ENCODE results near the gene NACC2. TPM values are rescaled to one million over a fixed set of nuclear protein-coding genes. Genes with fewer than 3 reads are reported as not detected.

Gene NACC2
- total and polyA plus RNA-seq, 9 of the 15 experiments (the other 6 are each of a cell fraction or from before 2014, with no cell fraction given): 0.70 to 25.1 (median 5.6) TPM

GRCh38 chr9:136140046-136140445 is 45.0 kb upstream of the NACC2 start:
- H3K4me2 ChIP-seq (ENCODE audit: insufficient read depth, low read length): no peak overlapping the region
- in situ Hi-C loops (cut with MboI) (no loop called here), intact Hi-C loops (cut with micrococcal nuclease) (loop anchor here (5.0 kb wide), 2 partner anchors 127 to 348 kb away; no protein-coding TSS in a partner anchor)
- no peaks in the 10 kb centered on the region for H3K9me1 ChIP-seq (ENCODE audit: control insufficient read depth, insufficient read depth, low read length)
- H3K27me3 ChIP-seq (ENCODE audit: control insufficient read depth in 2 of 2, insufficient read depth in 2 of 2, low read length in 2 of 2): peaks cover 22 to 39% of the 10 kb centered on the region in 2 experiments
- POLR2A ChIA-PET: no interaction called here
- no peaks in the 10 kb centered on the region for H3K36me3 ChIP-seq (ENCODE audit: control insufficient read depth, insufficient read depth, low read length)
- no peak overlapping the region for H3K9ac ChIP-seq (ENCODE audit: insufficient read depth in 1 of 2, low read depth in 2 of 2, low read length in 2 of 2)
- FAIRE-seq: no peak
- BruUV-seq (replicated peaks): no TSS peak
- no peak for TF ChIP-seq XRCC3 (IDR thresholded peaks at IDR 0.05)
- no peak overlapping the region for H3K27ac ChIP-seq (ENCODE audit: extremely low read depth, low read depth, low read length)
- H2AFZ ChIP-seq (ENCODE audit: low read depth, low read length): no peak overlapping the region
- CTCF ChIA-PET (ENCODE audit: low intra/inter-chr PET ratio): interaction anchor here (1.1 kb wide), 1 partner anchor 128 kb away, joined by 3 read pairs; no protein-coding TSS in a partner anchor
- H3K79me2 ChIP-seq (ENCODE audit: control insufficient read depth, insufficient read depth, low read length): no peaks in the 10 kb centered on the region
- 13% methylated on average over 5 of the region's 5 CpGs for WGBS (ENCODE audit: insufficient coverage, low coverage, missing lambda C conversion rate)
- peaks cover 0 to 40% of the 10 kb centered on the region in 2 experiments; a peak in 2 of 5 replicates for H3K4me1 ChIP-seq (replicated peaks in 1 of 2; ENCODE audit: control insufficient read depth in 2 of 2, insufficient read depth in 2 of 2, low read length in 2 of 2)
- H4K20me1 ChIP-seq (replicated peaks; ENCODE audit: control insufficient read depth, insufficient read depth, low read length): peaks cover 6% of the 10 kb centered on the region; the same call in 1 of the 2 replicates
- DNase-seq (ENCODE audit: extremely low read depth in 1 of 4, low spot score in 3 of 4): no peak
- no peak overlapping the region for H3K4me3 ChIP-seq
- H3K9me3 ChIP-seq (replicated peaks; ENCODE audit: control insufficient read depth, insufficient read depth, low read depth, low read length): no peaks in the 10 kb centered on the region
- ATAC-seq: no peak

DNA sequence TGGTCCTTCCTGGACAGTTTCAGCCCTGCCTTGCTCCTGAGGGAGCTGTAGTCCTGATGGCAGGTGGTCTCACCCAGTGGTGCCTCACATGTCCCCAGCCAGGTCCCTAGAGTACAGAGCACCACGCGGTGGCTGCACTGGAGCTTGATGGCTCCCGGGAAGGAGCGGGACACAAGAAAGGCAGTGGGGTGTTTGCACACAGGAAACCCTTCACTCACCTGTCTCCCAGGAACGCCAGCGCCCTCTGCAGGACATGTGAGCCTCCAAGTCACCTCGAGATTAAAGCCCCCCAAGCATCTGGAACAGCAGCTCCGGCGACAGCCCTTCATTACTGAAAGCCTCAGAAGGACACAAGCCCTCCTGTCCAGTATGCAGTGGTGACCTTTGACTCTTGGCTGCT is 43.5 kb upstream of the NACC2 start:
- H3K4me1 ChIP-seq (replicated peaks in 1 of 2; ENCODE audit: control insufficient read depth in 2 of 2, insufficient read depth in 2 of 2, low read length in 2 of 2): peaks cover 3 to 42% of the 10 kb centered on the region in 2 experiments; a peak in 4 of 5 replicates
- no peak overlapping the region for H3K27ac ChIP-seq (ENCODE audit: extremely low read depth, low read depth, low read length)
- H2AFZ ChIP-seq (ENCODE audit: low read depth, low read length): no peak overlapping the region
- no peaks in the 10 kb centered on the region for H3K36me3 ChIP-seq (ENCODE audit: control insufficient read depth, insufficient read depth, low read length)
- no peaks in the 10 kb centered on the region for H3K9me3 ChIP-seq (replicated peaks; ENCODE audit: control insufficient read depth, insufficient read depth, low read depth, low read length)
- CTCF ChIA-PET (ENCODE audit: low intra/inter-chr PET ratio): no interaction called here
- POLR2A ChIA-PET: interaction anchor here (0.6 to 1.0 kb wide), 4 partner anchors 14 to 538 kb away, joined by 3 to 4 read pairs (median 3); no protein-coding TSS in a partner anchor
- ATAC-seq (peak; percentile 74), FAIRE-seq (peak; percentile 89), DNase-seq (ENCODE audit: extremely low read depth in 1 of 4, low spot score in 3 of 4) (peak; percentile 71 to 85 (median 76))
- H3K79me2 ChIP-seq (ENCODE audit: control insufficient read depth, insufficient read depth, low read length): no peaks in the 10 kb centered on the region
- no TSS peak for BruUV-seq (replicated peaks)
- H3K4me3 ChIP-seq: no peak overlapping the region
- H4K20me1 ChIP-seq (replicated peaks; ENCODE audit: control insufficient read depth, insufficient read depth, low read length): peaks cover 2% of the 10 kb centered on the region; the same call in 1 of the 2 replicates
- H3K9me1 ChIP-seq (ENCODE audit: control insufficient read depth, insufficient read depth, low read length): no peaks in the 10 kb centered on the region
- H3K4me2 ChIP-seq (ENCODE audit: insufficient read depth, low read length): no peak overlapping the region
- peak overlapping the region in 1 of 2 experiments; percentile 73; a peak in 1 of 4 replicates for H3K9ac ChIP-seq (ENCODE audit: insufficient read depth in 1 of 2, low read depth in 2 of 2, low read length in 2 of 2)
- peaks cover 21 to 40% of the 10 kb centered on the region in 2 experiments for H3K27me3 ChIP-seq (ENCODE audit: control insufficient read depth in 2 of 2, insufficient read depth in 2 of 2, low read length in 2 of 2)
- in situ Hi-C loops (cut with MboI): no loop called here
- intact Hi-C loops (cut with micrococcal nuclease): no loop called here
- 6% methylated on average over 9 of the region's 9 CpGs for WGBS (ENCODE audit: insufficient coverage, low coverage, missing lambda C conversion rate)
- no peak for TF ChIP-seq HNRNPK (IDR thresholded peaks at IDR 0.05; ENCODE audit: low read depth, low read length, poor library complexity, severe bottlenecking)
- no peak for TF ChIP-seq TARDBP (IDR thresholded peaks at IDR 0.05)
- TF ChIP-seq HNRNPH1 (optimal IDR thresholded peaks at IDR 0.05; ENCODE audit: low read depth, low read length): no peak
- no peak for TF ChIP-seq SRF (CRISPR knock-in tag; IDR thresholded peaks at IDR 0.05)
- TF ChIP-seq ADNP (tag; IDR thresholded peaks at IDR 0.05): no peak
- TF ChIP-seq, protein P1, sequence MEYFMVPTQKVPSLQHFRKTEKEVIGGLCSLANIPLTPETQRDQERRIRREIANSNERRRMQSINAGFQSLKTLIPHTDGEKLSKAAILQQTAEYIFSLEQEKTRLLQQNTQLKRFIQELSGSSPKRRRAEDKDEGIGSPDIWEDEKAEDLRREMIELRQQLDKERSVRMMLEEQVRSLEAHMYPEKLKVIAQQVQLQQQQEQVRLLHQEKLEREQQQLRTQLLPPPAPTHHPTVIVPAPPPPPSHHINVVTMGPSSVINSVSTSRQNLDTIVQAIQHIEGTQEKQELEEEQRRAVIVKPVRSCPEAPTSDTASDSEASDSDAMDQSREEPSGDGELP (CRISPR knock-in tag; IDR thresholded peaks at IDR 0.05; ENCODE audit: borderline replicate concordance): peak; percentile 30; the same call in 1 of the 2 replicates
- peak; percentile 50; the same call in 1 of the 2 replicates for TF ChIP-seq STAG1 (CRISPR knock-in tag; IDR thresholded peaks at IDR 0.05; ENCODE audit: borderline replicate concordance)
- TF ChIP-seq, protein P2, sequence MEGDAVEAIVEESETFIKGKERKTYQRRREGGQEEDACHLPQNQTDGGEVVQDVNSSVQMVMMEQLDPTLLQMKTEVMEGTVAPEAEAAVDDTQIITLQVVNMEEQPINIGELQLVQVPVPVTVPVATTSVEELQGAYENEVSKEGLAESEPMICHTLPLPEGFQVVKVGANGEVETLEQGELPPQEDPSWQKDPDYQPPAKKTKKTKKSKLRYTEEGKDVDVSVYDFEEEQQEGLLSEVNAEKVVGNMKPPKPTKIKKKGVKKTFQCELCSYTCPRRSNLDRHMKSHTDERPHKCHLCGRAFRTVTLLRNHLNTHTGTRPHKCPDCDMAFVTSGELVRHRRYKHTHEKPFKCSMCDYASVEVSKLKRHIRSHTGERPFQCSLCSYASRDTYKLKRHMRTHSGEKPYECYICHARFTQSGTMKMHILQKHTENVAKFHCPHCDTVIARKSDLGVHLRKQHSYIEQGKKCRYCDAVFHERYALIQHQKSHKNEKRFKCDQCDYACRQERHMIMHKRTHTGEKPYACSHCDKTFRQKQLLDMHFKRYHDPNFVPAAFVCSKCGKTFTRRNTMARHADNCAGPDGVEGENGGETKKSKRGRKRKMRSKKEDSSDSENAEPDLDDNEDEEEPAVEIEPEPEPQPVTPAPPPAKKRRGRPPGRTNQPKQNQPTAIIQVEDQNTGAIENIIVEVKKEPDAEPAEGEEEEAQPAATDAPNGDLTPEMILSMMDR (IDR thresholded peaks at IDR 0.05 in 2 of 3, conservative IDR thresholded peaks at IDR 0.05 in 1 of 3; ENCODE audit: insufficient read depth in 2 of 3, low read depth in 1 of 3, low read length in 3 of 3): peak; percentile 72 to 87 (median 78)
- TF ChIP-seq ELF1 (tag; IDR thresholded peaks at IDR 0.05): no peak
- TF ChIP-seq TAF7 (tag; IDR thresholded peaks at IDR 0.05): no peak
- no peak for TF ChIP-seq RBM14 (IDR thresholded peaks at IDR 0.05; ENCODE audit: borderline replicate concordance, insufficient read depth, low read depth, low read length)
- TF ChIP-seq SIX5 (IDR thresholded peaks at IDR 0.05; ENCODE audit: borderline replicate concordance in 1 of 2, insufficient read depth in 1 of 2, low read depth in 1 of 2, low read length in 2 of 2): no peak

Measured in K562 (cell line).